ENCODE measurements around the gene IGF2R.

The IGF2R gene

DNA sequence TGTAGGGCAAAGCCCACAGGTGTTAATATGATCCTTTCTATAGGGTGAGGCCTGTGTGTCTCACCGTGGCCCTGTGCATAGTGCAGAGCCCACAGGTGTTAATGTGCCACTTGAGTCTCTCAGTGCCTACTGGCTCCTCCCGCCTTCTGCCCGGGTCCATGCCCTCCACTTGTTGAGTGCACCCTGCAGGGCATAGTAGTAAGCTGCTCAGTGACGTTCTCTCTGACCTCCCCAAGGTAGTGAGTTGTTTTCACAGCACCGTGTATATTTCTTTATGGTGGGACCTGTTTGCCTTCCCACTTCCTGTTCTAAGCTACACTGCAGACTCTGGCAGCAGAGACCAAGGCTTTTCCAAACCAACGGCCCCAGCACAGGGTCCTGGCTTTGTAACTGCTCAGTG is 88.2 kb downstream of the IGF2R start:
- TF ChIP-seq POLR2A (IDR thresholded peaks at IDR 0.05; ENCODE audit: low read length) (no peak), GATA1 (IDR thresholded peaks at IDR 0.05; ENCODE audit: low read depth, low read length) (no peak)
- DNase-seq, result no peak

DNA sequence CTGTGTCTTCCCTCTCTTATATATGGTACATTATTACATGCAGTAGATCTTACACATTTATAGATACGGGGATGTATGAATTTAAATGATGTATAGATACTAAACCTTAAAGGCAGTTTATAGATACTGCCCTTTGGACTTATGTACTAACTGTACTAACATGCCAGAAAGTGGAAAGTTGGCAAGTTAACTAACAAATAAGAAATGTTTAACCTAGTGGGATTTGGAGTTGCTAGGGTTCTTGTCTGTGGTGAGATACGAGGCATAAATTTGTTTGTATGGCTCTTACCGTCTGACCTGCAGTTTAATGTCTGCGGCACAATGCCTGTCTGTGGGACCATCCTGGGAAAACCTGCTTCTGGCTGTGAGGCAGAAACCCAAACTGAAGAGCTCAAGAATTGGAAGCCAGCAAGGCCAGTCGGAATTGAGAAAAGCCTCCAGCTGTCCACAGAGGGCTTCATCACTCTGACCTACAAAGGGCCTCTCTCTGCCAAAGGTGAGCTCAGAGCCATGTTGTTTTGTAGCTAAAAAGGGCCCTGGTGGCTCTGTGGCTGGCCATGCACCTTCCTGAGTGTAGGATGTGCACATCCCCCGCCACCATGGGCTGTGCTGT is 89.8 kb downstream of the IGF2R start:
- TF ChIP-seq POLR2A (IDR thresholded peaks at IDR 0.05; ENCODE audit: low read length) (no peak), GATA1 (IDR thresholded peaks at IDR 0.05; ENCODE audit: low read depth, low read length) (no peak)
- no peak for DNase-seq

DNA sequence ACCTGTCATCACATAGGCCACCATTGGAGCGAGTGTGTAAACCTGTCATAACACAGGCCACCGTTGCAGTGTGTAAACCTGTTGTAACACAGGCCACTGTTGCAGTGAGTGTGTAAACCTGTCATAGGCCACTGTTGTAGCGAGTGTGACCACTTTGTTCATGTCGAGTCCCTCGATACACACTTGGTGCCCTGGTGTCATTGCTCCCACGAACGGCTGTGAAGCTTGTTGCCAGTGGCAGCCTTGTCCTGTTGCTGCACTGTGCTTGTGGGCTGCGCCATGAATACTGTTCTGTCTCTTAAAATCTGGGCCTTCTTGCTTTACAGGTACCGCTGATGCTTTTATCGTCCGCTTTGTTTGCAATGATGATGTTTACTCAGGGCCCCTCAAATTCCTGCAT is 91.3 kb downstream of the IGF2R start:
- TF ChIP-seq GATA1 (IDR thresholded peaks at IDR 0.05; ENCODE audit: low read depth, low read length) (no peak), POLR2A (IDR thresholded peaks at IDR 0.05; ENCODE audit: low read length) (no peak)
- no peak for DNase-seq

DNA sequence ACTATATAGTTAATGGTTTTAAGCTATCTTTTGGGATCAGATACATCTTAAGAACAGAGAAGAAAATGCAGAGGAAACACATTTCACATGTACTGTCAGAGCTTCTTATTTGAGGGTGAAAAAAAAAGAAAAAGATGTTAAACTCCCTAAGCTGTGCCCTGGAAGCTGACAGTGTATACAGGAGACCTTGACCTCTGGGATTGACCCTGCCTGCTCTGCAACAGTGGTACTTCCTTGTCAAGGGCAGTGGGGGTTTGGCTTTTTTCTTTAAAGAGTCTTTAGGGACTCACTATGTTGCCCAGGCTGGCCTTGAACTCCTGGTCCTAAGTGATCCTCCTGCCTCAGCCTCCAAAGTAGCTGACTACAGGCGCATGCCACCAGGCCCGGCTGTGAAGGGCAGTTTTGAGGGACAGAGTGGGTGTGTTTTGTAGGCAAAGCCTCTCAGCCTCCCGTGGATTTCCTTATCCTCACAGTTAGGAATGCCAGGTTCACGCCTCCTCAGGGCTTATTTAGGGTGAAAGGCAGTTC is 92.1 kb downstream of the IGF2R start:
- no peak for DNase-seq
- TF ChIP-seq POLR2A (IDR thresholded peaks at IDR 0.05; ENCODE audit: low read length) (no peak), GATA1 (IDR thresholded peaks at IDR 0.05; ENCODE audit: low read depth, low read length) (no peak)

DNA sequence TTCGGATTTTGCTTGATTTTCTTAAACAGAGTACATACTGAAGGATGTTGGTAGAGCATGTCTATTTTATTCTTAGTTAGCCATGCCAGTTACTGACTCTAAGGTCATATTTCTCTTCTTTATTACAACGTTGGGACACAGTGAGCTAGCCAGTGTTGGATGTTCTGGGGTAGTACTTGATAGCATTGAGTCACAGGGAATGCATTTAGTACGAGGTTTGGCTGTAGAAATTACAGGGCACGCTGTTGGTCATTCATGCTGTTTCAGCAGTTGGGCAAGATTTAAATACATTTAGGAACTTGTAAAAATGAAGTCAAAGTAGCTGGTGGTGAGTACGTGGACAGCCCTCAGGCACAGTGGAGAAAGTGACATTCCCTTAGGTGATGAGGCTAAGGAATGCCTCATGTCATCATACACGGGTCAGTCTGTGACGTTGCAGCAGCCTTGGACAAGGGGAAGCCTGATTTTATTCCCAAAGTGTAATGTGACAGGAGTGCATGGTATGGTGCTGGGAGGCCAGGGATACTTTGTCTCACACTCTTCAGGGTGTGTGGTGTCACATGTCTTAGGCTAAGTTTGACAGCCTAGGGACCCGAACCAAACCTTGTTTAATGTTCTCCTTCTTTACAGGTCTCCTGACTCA is 95.0 kb downstream of the IGF2R start:
- no peak for DNase-seq
- no peak for TF ChIP-seq GATA1 (IDR thresholded peaks at IDR 0.05; ENCODE audit: low read depth, low read length)
- TF ChIP-seq POLR2A (IDR thresholded peaks at IDR 0.05; ENCODE audit: low read length), result no peak

DNA sequence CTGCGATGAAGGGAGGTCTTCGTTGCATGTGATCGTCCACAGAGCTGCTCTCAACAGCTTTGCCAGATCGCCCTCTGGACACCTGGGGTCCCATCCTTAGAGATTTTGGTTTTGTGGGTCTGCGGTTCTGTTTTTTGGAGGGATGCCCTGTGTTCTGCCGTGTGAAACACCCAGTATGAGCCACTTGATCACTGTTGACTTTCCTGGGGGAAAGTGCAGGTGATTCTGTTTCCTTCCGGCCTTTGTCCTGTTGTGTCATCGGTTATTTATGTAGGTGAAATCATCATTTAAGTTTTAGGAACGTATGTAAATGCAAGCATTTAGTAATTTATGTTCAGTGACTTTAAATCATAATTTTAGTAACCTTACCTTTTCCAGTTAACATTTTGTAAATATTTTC is 96.3 kb downstream of the IGF2R start:
- no peak for TF ChIP-seq GATA1 (IDR thresholded peaks at IDR 0.05; ENCODE audit: low read depth, low read length)
- no peak for TF ChIP-seq POLR2A (IDR thresholded peaks at IDR 0.05; ENCODE audit: low read length)
- DNase-seq, result no peak

DNA sequence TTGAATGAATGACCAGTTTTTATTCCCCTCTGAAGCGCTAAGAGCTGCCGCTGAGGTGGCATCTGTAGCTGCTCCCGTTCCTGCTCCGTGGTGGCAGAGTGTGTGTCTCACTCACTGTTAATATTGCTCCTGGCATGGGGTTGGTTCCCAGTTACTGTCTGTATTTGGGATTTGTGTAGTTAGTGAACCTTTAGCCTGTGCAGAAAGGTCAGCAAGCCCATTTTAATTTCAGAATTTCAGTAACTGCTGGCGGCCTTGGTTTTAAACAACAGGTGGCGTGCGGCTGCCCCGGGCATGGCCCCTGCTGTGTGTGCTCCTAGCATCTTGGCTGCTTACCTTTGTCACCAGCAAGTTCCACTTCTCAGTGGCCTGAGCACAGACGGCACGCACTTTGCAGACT is 98.7 kb downstream of the IGF2R start:
- TF ChIP-seq GATA1 (IDR thresholded peaks at IDR 0.05; ENCODE audit: low read depth, low read length), result no peak
- TF ChIP-seq POLR2A (IDR thresholded peaks at IDR 0.05; ENCODE audit: low read length), result no peak
- DNase-seq, result no peak

DNA sequence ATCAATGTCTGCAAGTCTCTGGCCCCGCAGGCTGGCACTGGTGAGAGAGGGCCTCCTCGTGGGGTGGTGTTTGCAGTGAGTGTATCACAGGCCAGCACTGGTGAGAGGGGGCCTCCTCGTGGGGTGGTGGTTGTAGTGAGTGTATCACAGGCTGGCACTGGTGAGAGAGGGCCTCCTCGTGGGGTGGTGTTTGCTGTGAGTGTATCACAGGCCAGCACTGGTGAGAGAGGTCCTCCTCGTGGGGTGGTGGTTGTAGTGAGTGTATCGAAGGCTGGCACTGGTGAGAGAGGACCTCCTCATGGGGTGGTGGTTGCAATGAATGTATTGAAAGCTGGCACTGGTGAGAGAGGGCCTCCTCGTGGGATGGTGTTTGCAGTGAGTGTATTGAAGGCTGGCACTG is 99.5 kb downstream of the IGF2R start:
- no peak for TF ChIP-seq POLR2A (IDR thresholded peaks at IDR 0.05; ENCODE audit: low read length)
- no peak for TF ChIP-seq GATA1 (IDR thresholded peaks at IDR 0.05; ENCODE audit: low read depth, low read length)
- no peak for DNase-seq

DNA sequence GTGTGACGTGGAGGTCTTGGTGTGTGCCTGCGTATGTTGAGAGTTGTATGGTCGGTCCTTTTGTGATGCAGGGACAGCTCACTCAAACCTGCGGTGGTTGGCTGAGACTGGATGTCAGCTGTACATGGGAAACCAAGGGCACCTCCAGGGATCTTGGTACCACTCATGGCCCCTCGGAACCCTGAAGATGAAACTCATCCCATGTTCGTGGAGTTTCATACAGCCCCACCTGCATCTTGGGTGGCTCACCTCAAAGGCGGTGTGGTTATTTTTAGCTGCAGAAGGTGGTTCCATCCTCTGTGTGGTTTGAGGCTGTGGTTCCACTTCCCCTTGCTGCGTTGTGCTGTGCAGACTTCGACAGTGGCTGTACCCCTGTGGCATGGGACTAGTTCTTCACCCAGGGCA is 100.2 kb downstream of the IGF2R start:
- no peak for DNase-seq

DNA sequence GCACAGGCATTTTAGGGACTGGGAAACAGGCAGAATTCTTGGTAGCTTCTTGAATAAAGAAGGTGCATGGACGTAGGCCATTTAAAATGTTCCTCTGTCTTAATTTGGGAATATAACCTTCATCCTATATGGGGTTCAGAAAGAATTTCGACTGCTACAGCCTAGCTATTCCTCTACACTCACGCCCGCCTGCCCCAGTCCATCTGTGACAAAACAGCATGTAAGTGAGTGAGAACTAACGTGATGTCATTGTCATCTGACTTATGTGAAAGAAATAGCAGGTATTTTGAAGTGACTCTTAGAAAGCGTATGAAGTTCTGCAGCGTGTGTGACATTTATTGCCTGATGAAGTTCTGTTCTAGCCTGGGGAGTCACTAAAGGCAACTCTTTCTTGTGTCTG is 100.6 kb downstream of the IGF2R start:
- TF ChIP-seq GATA1 (IDR thresholded peaks at IDR 0.05; ENCODE audit: low read depth, low read length) (no peak), POLR2A (IDR thresholded peaks at IDR 0.05; ENCODE audit: low read length) (no peak)
- no peak for DNase-seq

More for the DNA sequence above, 100.2 kb downstream of the IGF2R start:
- no peak for TF ChIP-seq GATA1 (IDR thresholded peaks at IDR 0.05; ENCODE audit: low read depth, low read length)
- no peak for TF ChIP-seq POLR2A (IDR thresholded peaks at IDR 0.05; ENCODE audit: low read length)

DNA sequence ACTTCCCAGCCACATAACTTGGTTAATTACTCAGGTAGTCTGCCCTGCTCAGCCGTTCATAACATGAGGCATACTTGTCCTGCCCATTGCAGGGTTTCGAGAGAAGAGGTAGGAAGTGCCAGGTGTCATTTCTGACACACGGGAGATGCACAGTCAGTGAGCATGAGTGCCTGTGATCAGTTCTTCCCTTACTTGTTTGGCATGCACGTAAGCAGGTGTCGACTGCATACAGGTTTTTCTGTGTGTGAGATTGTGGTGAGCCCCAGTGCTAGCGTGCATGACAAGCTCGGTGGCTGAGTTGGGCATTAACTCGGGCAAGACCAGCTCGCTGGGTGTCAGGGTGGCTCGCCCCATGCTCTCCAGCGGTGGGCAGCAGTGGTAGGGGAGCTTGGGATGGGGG is 101.5 kb downstream of the IGF2R start:
- no peak for DNase-seq
- no peak for TF ChIP-seq GATA1 (IDR thresholded peaks at IDR 0.05; ENCODE audit: low read depth, low read length)

DNA sequence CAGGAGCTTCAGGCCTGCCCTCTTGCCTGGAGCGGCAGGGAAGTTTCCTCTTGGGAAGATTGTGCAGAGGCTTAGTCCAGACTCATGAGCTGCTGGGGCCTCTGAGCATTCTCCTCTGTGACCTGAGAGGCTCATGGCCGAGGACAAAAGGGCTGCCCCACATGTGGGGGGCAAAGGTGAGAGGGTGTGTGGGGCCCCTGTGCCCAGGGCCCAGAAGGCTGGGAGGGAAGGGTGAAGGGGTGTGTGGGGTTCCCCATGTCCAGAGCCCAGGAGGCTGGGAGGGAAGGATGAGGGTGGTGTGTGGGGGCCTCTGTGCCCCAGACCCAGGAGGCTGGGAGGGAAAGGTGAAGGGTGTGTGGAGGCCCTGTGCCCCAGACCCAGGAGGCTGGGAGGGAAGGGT is 101.9 kb downstream of the IGF2R start:
- no peak for DNase-seq
- no peak for TF ChIP-seq GATA1 (IDR thresholded peaks at IDR 0.05; ENCODE audit: low read depth, low read length)
- no peak for TF ChIP-seq POLR2A (IDR thresholded peaks at IDR 0.05; ENCODE audit: low read length)

DNA sequence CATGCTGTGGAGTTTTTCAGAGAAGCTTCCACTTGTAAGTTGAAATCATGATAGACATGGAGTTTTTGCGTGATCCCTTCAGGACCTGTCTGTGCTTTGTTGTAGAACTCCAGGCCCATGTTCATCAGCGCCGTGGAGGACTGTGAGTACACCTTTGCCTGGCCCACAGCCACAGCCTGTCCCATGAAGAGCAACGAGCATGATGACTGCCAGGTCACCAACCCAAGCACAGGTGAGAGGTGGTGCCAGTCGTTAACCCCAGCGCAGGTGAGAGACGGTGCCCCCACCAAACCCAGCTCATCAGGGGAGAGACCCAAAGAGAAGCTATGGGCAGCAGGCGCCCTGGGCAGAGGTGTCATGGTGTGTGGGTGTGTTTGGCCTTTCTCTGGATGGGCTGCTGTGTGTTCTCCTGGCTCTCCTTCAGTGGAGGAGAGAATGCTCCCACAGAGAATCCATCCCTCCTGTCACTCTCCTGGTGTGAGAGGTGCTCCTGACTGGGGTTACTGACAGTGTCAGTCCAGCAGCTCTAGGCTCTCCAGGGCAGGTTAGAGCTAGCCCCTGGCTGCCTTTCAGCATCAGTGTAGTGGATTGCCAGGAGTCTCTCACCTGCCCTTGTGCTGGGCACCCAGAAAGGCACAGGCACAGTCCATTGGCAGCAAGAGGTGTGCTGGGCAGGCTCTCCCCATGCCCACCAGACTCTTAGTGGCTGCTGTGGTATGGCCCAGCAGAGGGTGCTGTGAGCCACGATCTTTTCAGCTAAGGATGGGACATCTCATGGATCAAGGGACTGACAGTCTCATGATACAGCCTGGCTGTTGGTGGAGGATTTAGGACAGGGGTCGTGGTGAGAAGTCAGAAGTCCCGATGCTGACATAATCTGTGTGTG is 103.2 kb downstream of the IGF2R start:
- peak; percentile 26 to 57 for DNase-seq
- TF ChIP-seq POLR2A (IDR thresholded peaks at IDR 0.05; ENCODE audit: low read length), result no peak
- no peak for TF ChIP-seq GATA1 (IDR thresholded peaks at IDR 0.05; ENCODE audit: low read depth, low read length)

DNA sequence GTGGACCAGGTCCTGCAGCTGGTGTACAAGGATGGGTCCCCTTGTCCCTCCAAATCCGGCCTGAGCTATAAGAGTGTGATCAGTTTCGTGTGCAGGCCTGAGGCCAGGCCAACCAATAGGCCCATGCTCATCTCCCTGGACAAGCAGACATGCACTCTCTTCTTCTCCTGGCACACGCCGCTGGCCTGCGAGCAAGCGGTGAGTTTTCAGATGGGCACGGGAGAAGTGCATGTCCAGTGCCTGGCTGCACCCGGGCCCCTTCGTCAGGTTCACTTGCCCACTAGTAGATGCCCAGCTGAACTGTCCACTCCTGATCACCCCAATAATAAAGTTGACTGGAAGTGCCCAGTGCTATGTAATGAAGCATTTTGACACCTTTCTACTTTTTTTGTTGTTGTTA is 104.4 kb downstream of the IGF2R start:
- DNase-seq, result no peak
- TF ChIP-seq GATA1 (IDR thresholded peaks at IDR 0.05; ENCODE audit: low read depth, low read length) (no peak), POLR2A (IDR thresholded peaks at IDR 0.05; ENCODE audit: low read length) (no peak)
